ENCODE measurements around the gene TTYH1. TPM values are rescaled to one million over a fixed set of nuclear protein-coding genes. Genes with fewer than 3 reads are reported as not detected.

TTYH1 gene
- total and polyA plus RNA-seq, 2 donors (not counting 1 experiment from before 2014, with no cell fraction given), result not detected

- no peak for DNase-seq (ENCODE audit: low read depth in 2 of 2)
- Histone ChIP-seq H2AFZ (ENCODE audit: low read length) (no peak overlapping the region), H3K4me1 (ENCODE audit: control insufficient read depth, extremely low read depth, insufficient read depth, low read length) (peaks cover 22% of the 10 kb centered on the region), H3K36me3 (ENCODE audit: control insufficient read depth, insufficient read depth, low read length) (peaks cover 41% of the 10 kb centered on the region), H3K9me3 (ENCODE audit: control insufficient read depth, insufficient read depth, low read depth, low read length) (no peaks in the 10 kb centered on the region), H3K27me3 (ENCODE audit: control insufficient read depth, insufficient read depth, low read length) (no peaks in the 10 kb centered on the region), H3K27ac (ENCODE audit: insufficient read depth, low read length) (peak overlapping the region; percentile 72), H3K4me2 (ENCODE audit: extremely low read depth, insufficient read depth, low read length) (no peak overlapping the region), H3K9ac (ENCODE audit: insufficient read depth, low read length) (peak overlapping the region; percentile 20), H3K79me2 (ENCODE audit: control insufficient read depth, insufficient read depth, low read length) (peaks cover 30% of the 10 kb centered on the region), H4K20me1 (ENCODE audit: control insufficient read depth, extremely low read depth, insufficient read depth, low read length) (no peaks in the 10 kb centered on the region), H3K4me3 (replicated peaks in 1 of 4; ENCODE audit: control extremely low read depth in 1 of 4, insufficient read depth in 1 of 4, low read depth in 3 of 4, low read length in 4 of 4) (peak overlapping the region in 1 of 4 experiments; percentile 17)
- TF ChIP-seq CTCF (conservative IDR thresholded peaks at IDR 0.05 in 1 of 2, IDR thresholded peaks at IDR 0.05 in 1 of 2; ENCODE audit: low read depth in 1 of 2, low read length in 2 of 2) (no peak), EZH2 (IDR thresholded peaks at IDR 0.05; ENCODE audit: low read length, missing control alignments) (no peak)
These were observed 45.9 kb downstream of the TTYH1 start for GRCh38 chr19:54461210-54461609.

- Histone ChIP-seq H3K9ac (ENCODE audit: insufficient read depth, low read length) (no peak overlapping the region), H3K79me2 (ENCODE audit: control insufficient read depth, insufficient read depth, low read length) (peaks cover 29% of the 10 kb centered on the region), H3K4me3 (replicated peaks in 1 of 4; ENCODE audit: control extremely low read depth in 1 of 4, insufficient read depth in 1 of 4, low read depth in 3 of 4, low read length in 4 of 4) (peak overlapping the region in 1 of 4 experiments; percentile 64), H3K36me3 (ENCODE audit: control insufficient read depth, insufficient read depth, low read length) (peaks cover 37% of the 10 kb centered on the region), H3K4me1 (ENCODE audit: control insufficient read depth, extremely low read depth, insufficient read depth, low read length) (peaks cover 22% of the 10 kb centered on the region), H3K9me3 (ENCODE audit: control insufficient read depth, insufficient read depth, low read depth, low read length) (no peaks in the 10 kb centered on the region), H2AFZ (ENCODE audit: low read length) (no peak overlapping the region), H3K27ac (ENCODE audit: insufficient read depth, low read length) (peak overlapping the region; percentile 96), H3K27me3 (ENCODE audit: control insufficient read depth, insufficient read depth, low read length) (no peaks in the 10 kb centered on the region), H4K20me1 (ENCODE audit: control insufficient read depth, extremely low read depth, insufficient read depth, low read length) (no peaks in the 10 kb centered on the region), H3K4me2 (ENCODE audit: extremely low read depth, insufficient read depth, low read length) (no peak overlapping the region)
- TF ChIP-seq EZH2 (IDR thresholded peaks at IDR 0.05; ENCODE audit: low read length, missing control alignments) (no peak), CTCF (conservative IDR thresholded peaks at IDR 0.05 in 1 of 2, IDR thresholded peaks at IDR 0.05 in 1 of 2; ENCODE audit: low read depth in 1 of 2, low read length in 2 of 2) (no peak)
- peak in 1 of 2 donors; percentile 90 for DNase-seq (ENCODE audit: low read depth in 2 of 2)
These were observed 46.3 kb downstream of the TTYH1 start for GRCh38 chr19:54461613-54462012.

GRCh38 chr19:54462047-54462654 is 46.9 kb downstream of the TTYH1 start:
- Histone ChIP-seq H3K9ac (ENCODE audit: insufficient read depth, low read length) (peak overlapping the region; percentile 90), H3K36me3 (ENCODE audit: control insufficient read depth, insufficient read depth, low read length) (peaks cover 33% of the 10 kb centered on the region), H3K4me2 (ENCODE audit: extremely low read depth, insufficient read depth, low read length) (peak overlapping the region; percentile 83), H3K27ac (ENCODE audit: insufficient read depth, low read length) (peak overlapping the region; percentile 96), H3K4me1 (ENCODE audit: control insufficient read depth, extremely low read depth, insufficient read depth, low read length) (peaks cover 22% of the 10 kb centered on the region), H3K27me3 (ENCODE audit: control insufficient read depth, insufficient read depth, low read length) (no peaks in the 10 kb centered on the region), H4K20me1 (ENCODE audit: control insufficient read depth, extremely low read depth, insufficient read depth, low read length) (no peaks in the 10 kb centered on the region), H2AFZ (ENCODE audit: low read length) (no peak overlapping the region), H3K79me2 (ENCODE audit: control insufficient read depth, insufficient read depth, low read length) (peaks cover 28% of the 10 kb centered on the region), H3K9me3 (ENCODE audit: control insufficient read depth, insufficient read depth, low read depth, low read length) (no peaks in the 10 kb centered on the region), H3K4me3 (replicated peaks in 1 of 4; ENCODE audit: control extremely low read depth in 1 of 4, insufficient read depth in 1 of 4, low read depth in 3 of 4, low read length in 4 of 4) (peak overlapping the region; percentile 28 to 64 (median 54))
- no peak for DNase-seq (ENCODE audit: low read depth in 2 of 2)
- TF ChIP-seq CTCF (conservative IDR thresholded peaks at IDR 0.05 in 1 of 2, IDR thresholded peaks at IDR 0.05 in 1 of 2; ENCODE audit: low read depth in 1 of 2, low read length in 2 of 2) (no peak), EZH2 (IDR thresholded peaks at IDR 0.05; ENCODE audit: low read length, missing control alignments) (no peak)

All from fibroblast of lung (primary cell).